ENCODE measurements around the gene RMND5B.
A peak's percentile ranks its signal among the peaks of the same experiment; 100 is the strongest.
"Not testable (repeated sequence)": the region's sequence is repeated elsewhere in the genome, so short reads cannot be mapped to it uniquely, and the experiment has no call there.

Gene RMND5B

GRCh38 chr5:178113841-178114324, 16.9 kb upstream of the RMND5B start:
- DNase-seq (ENCODE audit: low read depth in 1 of 2, low spot score in 1 of 2): peak in 1 of 2 donors; percentile 22

- DNase-seq (ENCODE audit: low read depth in 1 of 2, low spot score in 1 of 2): peak in 1 of 2 donors; percentile 20
These were observed 16.3 kb upstream of the RMND5B start for GRCh38 chr5:178114325-178115135.

- no peak for DNase-seq (ENCODE audit: low read depth in 1 of 2, low spot score in 1 of 2)
These were observed 15.5 kb upstream of the RMND5B start for GRCh38 chr5:178115136-178115813.

GRCh38 chr5:178115814-178116142, 15.0 kb upstream of the RMND5B start:
- DNase-seq (ENCODE audit: low read depth in 1 of 2, low spot score in 1 of 2): no peak

- DNase-seq (ENCODE audit: low read depth in 1 of 2, low spot score in 1 of 2): peak; percentile 26 to 37
These were observed 14.5 kb upstream of the RMND5B start for GRCh38 chr5:178116143-178116885.

GRCh38 chr5:178117923-178118701, 12.7 kb upstream of the RMND5B start:
- no peak for DNase-seq (ENCODE audit: low read depth in 1 of 2, low spot score in 1 of 2)

GRCh38 chr5:178119915-178120606, 10.8 kb upstream of the RMND5B start:
- no peak for DNase-seq (ENCODE audit: low read depth in 1 of 2, low spot score in 1 of 2)

GRCh38 chr5:178120607-178121357, 10.0 kb upstream of the RMND5B start:
- peak; percentile 56 to 73 for DNase-seq (ENCODE audit: low read depth in 1 of 2, low spot score in 1 of 2)

- no peak for DNase-seq (ENCODE audit: low read depth in 1 of 2, low spot score in 1 of 2)
These were observed 9.2 kb upstream of the RMND5B start for GRCh38 chr5:178121391-178122276.

GRCh38 chr5:178122346-178122745, 8.5 kb upstream of the RMND5B start:
- no peak for DNase-seq (ENCODE audit: low read depth in 1 of 2, low spot score in 1 of 2)

- DNase-seq (ENCODE audit: low read depth in 1 of 2, low spot score in 1 of 2): no peak
These were observed 7.5 kb upstream of the RMND5B start for GRCh38 chr5:178123094-178123965.

GRCh38 chr5:178123966-178124925, 6.6 kb upstream of the RMND5B start:
- no peak for DNase-seq (ENCODE audit: low read depth in 1 of 2, low spot score in 1 of 2)

GRCh38 chr5:178125253-178125906, 5.4 kb upstream of the RMND5B start:
- DNase-seq (ENCODE audit: low read depth in 1 of 2, low spot score in 1 of 2): no peak

GRCh38 chr5:178126556-178126955, 4.3 kb upstream of the RMND5B start:
- no peak for DNase-seq (ENCODE audit: low read depth in 1 of 2, low spot score in 1 of 2)

GRCh38 chr5:178127300-178128009, 3.4 kb upstream of the RMND5B start:
- not testable (repeated sequence) for DNase-seq (ENCODE audit: low read depth in 1 of 2, low spot score in 1 of 2)

Data from stimulated activated CD4-positive, alpha-beta T cell treated with anti-CD3 and anti-CD28 coated beads, Interleukin-15, amount 100 ng/mL, for 1 hour (primary cell).